AG09309 (cell line): Measurements from ENCODE around the gene EXOC6B.

ENCODE experiments used
- DNase-seq: peaks from one replicate; pipeline ENCODE4 v3.0.0-alpha.2; 2010; ENCODE audit warnings: low read depth
- H3K4me3 ChIP-seq: 2 replicates; pipeline ENCODE4 v1.5.1; 2011; ENCODE audit warnings: mild to moderate bottlenecking, low read depth, low read length, moderate library complexity; ENCODE audit not compliant: control insufficient read depth
- CTCF ChIP-seq: IDR thresholded peaks from 2 replicates; pipeline ENCODE4 v1.5.1; 2011; ENCODE audit warnings: mild to moderate bottlenecking, low read depth, low read length, inconsistent platforms; ENCODE audit not compliant: insufficient read depth, control insufficient read depth; ENCODE audit errors: missing control alignments

Gene EXOC6B

GRCh38 chr2:72273384-72273783, 552.4 kb downstream of the EXOC6B start:
- no peak for DNase-seq
- H3K4me3 ChIP-seq = no peak overlapping the region
- no peak for TF ChIP-seq CTCF

- DNase-seq = no peak
- H3K4me3 ChIP-seq = no peak overlapping the region
- no peak for TF ChIP-seq CTCF
These were observed 553.8 kb downstream of the EXOC6B start for GRCh38 chr2:72271766-72272641.

- no peak for DNase-seq
- TF ChIP-seq CTCF = no peak
- no peak overlapping the region for H3K4me3 ChIP-seq
These were observed 554.6 kb downstream of the EXOC6B start for GRCh38 chr2:72271276-72271614.

- no peak for TF ChIP-seq CTCF
- DNase-seq = no peak
- H3K4me3 ChIP-seq = no peak overlapping the region
These were observed 555.1 kb downstream of the EXOC6B start for GRCh38 chr2:72270556-72271275.

- DNase-seq = no peak
- H3K4me3 ChIP-seq = no peak overlapping the region
- no peak for TF ChIP-seq CTCF
These were observed 562.1 kb downstream of the EXOC6B start for GRCh38 chr2:72263776-72264060.

- no peak for DNase-seq
- no peak overlapping the region for H3K4me3 ChIP-seq
- TF ChIP-seq CTCF = no peak
These were observed 562.6 kb downstream of the EXOC6B start for GRCh38 chr2:72263043-72263775.
